SK-N-SH treated with all-trans-retinoic acid at 6 μM for 48 hours (cell line): ENCODE measurements around the gene SLC45A3.

Experiments used
- ATAC-seq: fragments of 200-7000 bp; cut with Tn5 transposase; 3 replicates; pipeline ENCODE4 v1.9.1; 2020; ENCODE audit warnings: mild to moderate bottlenecking, moderate library complexity
- ARNTL ChIP-seq: fragments of 450-650 bp; formaldehyde crosslinking; IDR thresholded peaks from 2 replicates; pipeline ENCODE4 v1.5.0; 2020; ENCODE audit warnings: low read depth, mild to moderate bottlenecking, moderate library complexity, borderline replicate concordance
- BACH2 ChIP-seq: fragments of 250-450 bp; sonication (Bioruptor Pico); IDR thresholded peaks from 2 replicates; pipeline ENCODE4 v1.9.0; 2021; ENCODE audit warnings: mild to moderate bottlenecking, borderline replicate concordance
- CREB5 ChIP-seq: fragments of 250-450 bp; sonication (Bioruptor Pico); IDR thresholded peaks from 2 replicates; pipeline ENCODE4 v1.5.1; 2020; ENCODE audit warnings: low read depth, mild to moderate bottlenecking, moderate library complexity
- CSDC2 ChIP-seq: fragments of 250-450 bp; sonication (Bioruptor Pico); IDR thresholded peaks from 2 replicates; pipeline ENCODE4 v1.5.0; 2020; ENCODE audit warnings: mild to moderate bottlenecking, moderate library complexity
- ESRRG ChIP-seq: fragments of 250-450 bp; sonication (Bioruptor Pico); IDR thresholded peaks from 2 replicates; pipeline ENCODE4 v1.6.1; 2021; ENCODE audit warnings: mild to moderate bottlenecking
- GLIS3 ChIP-seq: fragments of 250-450 bp; sonication (Bioruptor Pico); IDR thresholded peaks from 2 replicates; pipeline ENCODE4 v1.5.0; 2020; ENCODE audit warnings: mild to moderate bottlenecking, moderate library complexity
- ISL1 ChIP-seq: fragments of 250-450 bp; sonication (Bioruptor Pico); IDR thresholded peaks from 2 replicates; pipeline ENCODE4 v2.1.2; 2022; ENCODE audit warnings: mild to moderate bottlenecking, moderate library complexity
- OSR1 ChIP-seq: fragments of 250-450 bp; sonication (Bioruptor Pico); IDR thresholded peaks from 2 replicates; pipeline ENCODE4 v1.8.0; 2022; ENCODE audit warnings: moderate library complexity, mild to moderate bottlenecking, inconsistent platforms
- PATZ1 ChIP-seq: fragments of 250-450 bp; sonication (Bioruptor Pico); IDR thresholded peaks from 2 replicates; pipeline ENCODE4 v1.8.0; 2020; ENCODE audit warnings: mild to moderate bottlenecking, moderate library complexity, borderline replicate concordance
- POU6F1 ChIP-seq: fragments of 250-450 bp; sonication (Bioruptor Pico); IDR thresholded peaks from 2 replicates; pipeline ENCODE4 v1.8.0; 2021; ENCODE audit warnings: low read depth, mild to moderate bottlenecking, moderate library complexity, borderline replicate concordance
- PPARA ChIP-seq: fragments of 250-450 bp; sonication (Bioruptor Pico); IDR thresholded peaks from 2 replicates; pipeline ENCODE4 v1.5.0; 2020; ENCODE audit warnings: mild to moderate bottlenecking, borderline replicate concordance
- RARB ChIP-seq: fragments of 250-450 bp; sonication (Bioruptor Pico); IDR thresholded peaks from 2 replicates; pipeline ENCODE4 v1.8.0; 2021; ENCODE audit warnings: mild to moderate bottlenecking, moderate library complexity
- SNAI2 ChIP-seq: fragments of 250-450 bp; sonication (Bioruptor Pico); IDR thresholded peaks from 2 replicates; pipeline ENCODE4 v1.5.0; 2020; ENCODE audit warnings: mild to moderate bottlenecking, moderate library complexity
- TCF4 ChIP-seq: fragments of 250-450 bp; sonication (Bioruptor Pico); IDR thresholded peaks from 2 replicates; pipeline ENCODE4 v1.8.0; 2021; ENCODE audit warnings: mild to moderate bottlenecking, moderate library complexity, borderline replicate concordance
- TSHZ2 ChIP-seq: fragments of 250-450 bp; sonication (Bioruptor Pico); IDR thresholded peaks from 2 replicates; pipeline ENCODE4 v1.5.0; 2020; ENCODE audit warnings: mild to moderate bottlenecking, moderate library complexity
- ZC3H10 ChIP-seq: fragments of 250-450 bp; sonication (Bioruptor Pico); IDR thresholded peaks from 2 replicates; pipeline ENCODE4 v1.5.1; 2021; ENCODE audit warnings: mild to moderate bottlenecking, moderate library complexity
- ZFP3 ChIP-seq: fragments of 250-450 bp; sonication (Bioruptor Pico); IDR thresholded peaks from 2 replicates; pipeline ENCODE4 v1.5.0; 2020; ENCODE audit warnings: mild to moderate bottlenecking, moderate library complexity
- ZFP30 ChIP-seq: fragments of 450-650 bp; formaldehyde crosslinking; IDR thresholded peaks from 2 replicates; pipeline ENCODE4 v1.5.0; 2022; ENCODE audit warnings: mild to moderate bottlenecking, moderate library complexity
- ZNF565 ChIP-seq: fragments of 450-650 bp; formaldehyde crosslinking; conservative IDR thresholded peaks from 2 replicates; pipeline ENCODE4 v1.5.0; 2020; ENCODE audit warnings: low read depth, mild to moderate bottlenecking, moderate library complexity
- ZNF70 ChIP-seq: fragments of 450-650 bp; formaldehyde crosslinking; IDR thresholded peaks from 2 replicates; pipeline ENCODE4 v1.5.0; 2020; ENCODE audit warnings: mild to moderate bottlenecking, moderate library complexity
- ZNF8 ChIP-seq: fragments of 450-650 bp; formaldehyde crosslinking; IDR thresholded peaks from 2 replicates; pipeline ENCODE4 v1.5.0; 2020; ENCODE audit warnings: mild to moderate bottlenecking, moderate library complexity

Gene SLC45A3

GRCh38 chr1:205663286-205663936, 16.9 kb downstream of the SLC45A3 start:
- TF ChIP-seq POU6F1 (CRISPR knock-in tag) (no peak), PPARA (no peak), BACH2 (CRISPR knock-in tag) (no peak), SNAI2 (CRISPR knock-in tag) (no peak), ISL1 (CRISPR knock-in tag) (no peak), ZNF565 (CRISPR knock-in tag) (no peak), ZFP3 (CRISPR knock-in tag) (no peak), ESRRG (CRISPR knock-in tag) (no peak), ARNTL (CRISPR knock-in tag) (no peak), ZNF70 (CRISPR knock-in tag) (no peak), CREB5 (CRISPR knock-in tag) (no peak), TSHZ2 (CRISPR knock-in tag) (no peak), ZFP30 (CRISPR knock-in tag) (no peak), RARB (CRISPR knock-in tag) (no peak), ZC3H10 (CRISPR knock-in tag) (no peak), OSR1 (no peak)
- ATAC-seq, result no peak

- no peak for ATAC-seq
- TF ChIP-seq ZC3H10 (CRISPR knock-in tag), result no peak
- TF ChIP-seq ZNF565 (CRISPR knock-in tag), result no peak
- no peak for TF ChIP-seq GLIS3 (CRISPR knock-in tag)
- TF ChIP-seq POU6F1 (CRISPR knock-in tag), result no peak
- TF ChIP-seq ARNTL (CRISPR knock-in tag), result no peak
- no peak for TF ChIP-seq PPARA
- no peak for TF ChIP-seq SNAI2 (CRISPR knock-in tag)
- no peak for TF ChIP-seq BACH2 (CRISPR knock-in tag)
- TF ChIP-seq CSDC2 (CRISPR knock-in tag), result no peak
- TF ChIP-seq PATZ1 (CRISPR knock-in tag), result no peak
- no peak for TF ChIP-seq ZFP3 (CRISPR knock-in tag)
- TF ChIP-seq ZFP30 (CRISPR knock-in tag), result no peak
- no peak for TF ChIP-seq ZNF8 (CRISPR knock-in tag)
- TF ChIP-seq TCF4 (CRISPR knock-in tag), result no peak
- no peak for TF ChIP-seq ZNF70 (CRISPR knock-in tag)
- TF ChIP-seq TSHZ2 (CRISPR knock-in tag), result no peak
- no peak for TF ChIP-seq ESRRG (CRISPR knock-in tag)
- TF ChIP-seq CREB5 (CRISPR knock-in tag), result no peak
These were observed 17.5 kb downstream of the SLC45A3 start for GRCh38 chr1:205662791-205663190.
